Posterior vena cava (tissue), 2 donors: ENCODE measurements around the gene WRAP53. TPM values are rescaled to one million over a fixed set of nuclear protein-coding genes. Genes with fewer than 3 reads are reported as not detected.

Experiments used
- DNase-seq: peaks from one replicate; pipeline ENCODE4 v3.0.0-alpha.2; 2020; ENCODE audit warnings: low spot score
- intact Hi-C, 2 donors: fragments of 100-400 bp; cut with DNase I; formaldehyde crosslinking; loops; one replicate each; pipeline versions ENCODE4 v1.14.1 to v1.14.2; 2022 to 2023
- total RNA-seq, 2 donors: library from RNA; stranded (reverse); fragmentation: NEBNext Ultra II Directional; extraction: Animal tissue kit (Norgen Biotek cat#: 25700); gene quantifications; one replicate each; pipeline ENCODE4 v1.2.1, GENCODE V29; 2021
- donor health status: DM: yes; HTN: yes; CAD: no.
- donor health status: DM: yes; HTN: yes; CAD: no.

WRAP53 gene
- total RNA-seq, 2 donors from 2014 or later = 4.8 to 5.0 TPM

DNA sequence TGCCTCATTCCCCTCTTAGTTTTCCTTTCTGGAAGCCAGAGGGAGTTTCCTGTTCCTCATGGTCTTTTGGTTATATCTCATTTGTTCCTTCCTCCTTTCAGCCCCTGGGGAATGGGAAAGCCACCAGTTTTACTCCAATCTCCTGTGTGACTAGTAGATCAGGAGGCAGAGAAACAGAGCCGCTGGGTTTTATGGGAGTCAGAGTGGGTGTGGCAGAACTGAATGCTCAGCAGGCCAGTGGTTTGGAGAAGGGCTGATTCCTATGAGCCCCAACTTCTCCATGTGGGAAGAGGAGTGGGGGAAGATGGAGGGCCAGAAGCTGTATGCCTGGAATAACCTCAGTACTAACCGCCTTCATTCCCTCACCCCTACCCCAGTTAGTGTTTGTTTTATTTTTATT lies 33.3 kb downstream of the WRAP53 start:
- intact Hi-C loops = no loop called here
- DNase-seq = peak; percentile 15

DNA sequence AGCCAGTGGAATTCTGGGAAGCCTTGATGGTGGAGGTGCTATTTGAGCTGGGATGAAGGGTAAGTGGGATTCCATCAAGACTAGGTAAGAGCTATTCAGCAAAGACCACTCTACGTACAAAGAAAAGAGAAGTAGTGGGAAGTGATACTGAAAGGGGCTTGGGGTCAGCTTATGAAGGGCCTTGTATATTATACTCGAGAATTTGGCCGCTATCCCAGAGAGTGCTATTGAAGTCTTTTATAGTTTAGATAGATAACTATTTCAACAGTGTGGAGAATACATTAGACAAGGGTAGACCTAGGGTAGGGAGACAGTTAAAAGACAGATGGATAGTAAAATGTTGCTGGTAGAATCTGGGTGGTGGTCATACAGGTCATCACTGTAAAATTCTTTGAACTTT lies 39.6 kb downstream of the WRAP53 start:
- intact Hi-C loops = no loop called here
- DNase-seq = no peak

DNA sequence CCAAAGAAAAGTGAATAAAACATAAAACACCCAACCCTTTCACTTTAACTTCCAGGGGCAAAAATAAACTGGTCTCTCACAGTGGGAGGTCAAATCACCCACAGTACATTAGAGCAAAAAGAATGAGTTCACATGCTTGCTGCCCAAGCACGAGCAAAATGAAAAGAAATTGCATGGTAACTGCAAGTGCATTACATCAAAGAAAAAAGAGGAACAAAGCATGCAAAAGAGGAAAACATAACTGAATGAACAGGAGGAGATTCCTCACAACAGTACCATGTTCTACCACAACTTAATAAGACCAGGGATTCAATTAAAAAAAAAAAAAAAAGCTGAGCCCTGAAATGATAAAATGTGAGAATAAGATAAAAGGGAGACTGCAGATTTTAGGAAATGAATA lies 41.5 kb downstream of the WRAP53 start:
- no peak for DNase-seq
- intact Hi-C loops = loop anchor here in 1 of 2 donors (5.0 to 10.0 kb wide), 3 partner anchors 265 to 1985 kb away; partner anchors contain the start of gene SLC2A4

DNA sequence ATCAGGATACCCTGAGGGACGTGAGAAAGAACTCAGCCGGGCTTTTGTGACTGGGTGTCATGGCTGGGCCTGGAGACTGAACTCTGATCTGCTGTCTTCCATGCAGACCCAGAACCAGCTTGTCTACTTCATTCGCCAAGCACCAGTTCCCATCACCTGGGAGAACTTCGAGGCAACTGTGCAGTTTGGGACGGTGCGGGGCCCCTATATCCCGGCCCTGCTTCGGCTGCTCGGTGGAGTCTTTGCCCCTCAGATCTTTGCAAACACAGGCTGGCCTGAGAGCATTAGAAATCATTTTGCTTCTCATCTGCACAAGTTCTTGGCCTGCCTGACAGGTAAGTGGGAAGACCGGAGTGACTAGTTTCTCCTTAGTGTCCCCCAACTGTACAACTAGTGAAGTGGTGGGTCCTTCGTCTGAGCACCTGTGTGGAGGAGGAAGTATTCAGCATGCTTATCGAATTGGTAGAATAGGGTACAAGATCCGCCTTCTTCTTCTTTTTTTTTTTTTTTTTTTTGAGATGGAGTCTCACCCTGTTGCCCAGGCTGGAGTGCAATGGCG lies 44.8 kb downstream of the WRAP53 start:
- intact Hi-C loops = loop anchor here in 1 of 2 donors (5.0 to 10.0 kb wide), 3 partner anchors 262 to 1988 kb away; partner anchors contain the start of gene SLC2A4
- peak; percentile 42 for DNase-seq

DNA sequence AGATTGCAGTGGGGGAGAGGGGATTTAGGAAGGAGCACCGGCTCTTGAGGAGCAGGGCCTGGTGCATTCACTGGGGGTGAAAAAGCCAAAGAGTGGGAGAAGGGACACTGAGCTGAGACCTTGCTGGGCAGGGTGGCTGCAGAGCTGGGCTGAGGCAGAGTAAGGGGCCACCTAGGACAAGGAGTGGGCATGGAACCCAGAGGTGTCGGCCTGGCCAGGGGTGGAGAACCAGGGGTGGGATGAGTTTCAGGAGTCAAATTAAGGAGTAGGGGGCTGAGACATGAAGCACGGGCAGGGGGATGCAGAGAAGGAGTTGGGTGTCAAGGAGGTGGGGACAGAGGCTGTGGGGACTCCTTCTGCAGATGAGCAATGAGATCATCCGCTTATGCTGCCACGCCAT lies 49.3 kb downstream of the WRAP53 start:
- intact Hi-C loops = loop anchor here in 1 of 2 donors (10.0 kb wide), 2 partner anchors 257 to 1993 kb away; no protein-coding TSS in a partner anchor

DNA sequence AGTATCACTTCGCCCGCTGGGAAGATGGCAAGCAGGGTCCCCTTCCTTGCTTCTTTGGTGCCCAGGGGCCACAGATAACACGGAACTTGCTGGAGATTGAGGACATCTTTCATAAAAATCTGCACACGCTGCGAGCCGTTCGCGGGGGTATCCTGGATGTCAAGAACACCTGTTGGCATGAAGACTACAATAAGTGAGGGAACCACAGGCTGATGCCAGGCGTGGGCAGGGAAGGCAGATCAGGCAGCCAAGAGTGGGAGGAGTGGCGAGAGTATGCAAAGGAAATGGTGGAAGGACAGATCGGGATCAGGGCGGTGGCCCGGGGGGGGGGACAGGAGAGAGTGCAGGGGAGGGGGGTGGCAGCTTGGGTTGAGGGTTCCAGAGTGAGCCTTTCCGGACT lies 51.5 kb downstream of the WRAP53 start:
- DNase-seq = peak; percentile 52
- intact Hi-C loops = loop anchor here (10.0 kb wide), 4 partner anchors 85 to 1995 kb away; partner anchors contain the start of genes CYB5D1 (in 1 of the 2), NAA38 (in 1 of the 2) and TMEM88 (in 1 of the 2)

More for the DNA sequence above, 49.3 kb downstream of the WRAP53 start:
- DNase-seq = peak; percentile 19

DNA sequence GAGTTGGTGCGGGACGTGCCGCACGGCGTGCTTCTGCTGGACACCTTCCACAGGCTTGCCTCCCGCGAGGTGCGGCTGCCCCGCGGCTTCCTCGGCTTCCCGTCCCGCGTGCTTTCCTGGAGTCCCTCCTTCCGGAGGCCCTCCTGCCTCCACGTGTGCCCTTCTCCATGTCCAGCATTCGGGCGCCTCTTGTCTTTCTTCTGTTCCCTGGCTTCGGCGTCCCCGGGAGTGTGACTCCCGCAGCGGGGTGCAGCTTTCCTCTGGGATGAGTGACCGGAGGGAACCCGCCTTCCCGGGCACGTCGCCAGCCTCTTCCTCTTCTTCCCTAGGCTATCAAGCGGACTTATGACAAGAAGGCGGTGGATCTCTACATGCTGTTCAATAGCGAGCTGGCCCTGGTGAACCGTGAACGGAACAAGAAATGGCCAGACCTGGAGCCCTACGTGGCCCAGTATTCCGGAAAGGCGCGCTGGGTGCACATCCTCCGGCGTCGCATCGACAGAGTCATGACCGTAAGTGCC lies 52.3 kb downstream of the WRAP53 start:
- intact Hi-C loops = loop anchor here in 1 of 2 donors (10.0 kb wide), 2 partner anchors 84 to 114 kb away; partner anchors contain the start of genes CYB5D1, NAA38 and TMEM88
- peak; percentile 78 for DNase-seq

DNA sequence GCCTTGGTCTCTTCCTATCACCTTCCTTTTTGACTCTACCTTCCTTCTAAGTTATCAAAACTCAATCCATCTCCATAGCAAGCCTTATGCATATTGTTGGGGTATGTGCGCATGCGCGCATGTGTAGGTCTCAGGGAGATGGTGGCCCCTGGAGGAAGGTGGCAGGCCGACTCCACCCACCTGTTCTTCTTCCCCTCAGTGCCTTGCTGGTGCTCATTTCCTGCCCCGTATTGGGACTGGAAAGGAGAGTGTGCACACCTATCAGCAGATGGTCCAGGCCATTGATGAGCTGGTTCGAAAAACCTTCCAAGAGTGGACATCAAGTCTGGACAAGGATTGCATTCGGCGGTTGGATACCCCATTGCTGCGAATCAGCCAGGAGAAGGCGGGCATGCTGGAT lies 54.5 kb downstream of the WRAP53 start:
- intact Hi-C loops = loop anchor here in 1 of 2 donors (10.0 kb wide), 2 partner anchors 82 to 112 kb away; partner anchors contain the start of genes CYB5D1, NAA38 and TMEM88

DNA sequence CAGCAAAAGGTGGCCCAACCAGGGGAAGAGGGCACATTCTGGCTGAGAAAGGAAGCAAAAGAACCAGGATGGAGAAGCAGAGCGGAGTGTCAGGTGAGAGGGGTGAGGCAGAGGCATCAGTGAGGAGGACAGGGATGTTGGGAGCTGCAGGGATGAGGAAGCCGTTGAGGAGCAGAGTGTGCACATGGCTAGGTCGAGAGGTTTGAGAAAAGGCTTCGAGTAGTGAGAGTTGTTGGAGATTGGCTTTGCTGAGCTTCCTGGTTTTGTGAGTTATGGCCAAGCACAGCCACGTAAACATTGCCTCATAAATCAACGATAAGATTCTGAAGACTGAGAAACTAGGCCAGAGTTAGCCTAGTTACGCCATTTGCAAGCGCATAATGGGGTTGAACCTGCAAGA lies 56.1 kb downstream of the WRAP53 start:
- intact Hi-C loops = loop anchor here in 1 of 2 donors (10.0 kb wide), 2 partner anchors 80 to 110 kb away; partner anchors contain the start of genes CYB5D1, NAA38 and TMEM88
- peak; percentile 20 for DNase-seq

More for the DNA sequence above, 54.5 kb downstream of the WRAP53 start:
- DNase-seq = peak; percentile 52

DNA sequence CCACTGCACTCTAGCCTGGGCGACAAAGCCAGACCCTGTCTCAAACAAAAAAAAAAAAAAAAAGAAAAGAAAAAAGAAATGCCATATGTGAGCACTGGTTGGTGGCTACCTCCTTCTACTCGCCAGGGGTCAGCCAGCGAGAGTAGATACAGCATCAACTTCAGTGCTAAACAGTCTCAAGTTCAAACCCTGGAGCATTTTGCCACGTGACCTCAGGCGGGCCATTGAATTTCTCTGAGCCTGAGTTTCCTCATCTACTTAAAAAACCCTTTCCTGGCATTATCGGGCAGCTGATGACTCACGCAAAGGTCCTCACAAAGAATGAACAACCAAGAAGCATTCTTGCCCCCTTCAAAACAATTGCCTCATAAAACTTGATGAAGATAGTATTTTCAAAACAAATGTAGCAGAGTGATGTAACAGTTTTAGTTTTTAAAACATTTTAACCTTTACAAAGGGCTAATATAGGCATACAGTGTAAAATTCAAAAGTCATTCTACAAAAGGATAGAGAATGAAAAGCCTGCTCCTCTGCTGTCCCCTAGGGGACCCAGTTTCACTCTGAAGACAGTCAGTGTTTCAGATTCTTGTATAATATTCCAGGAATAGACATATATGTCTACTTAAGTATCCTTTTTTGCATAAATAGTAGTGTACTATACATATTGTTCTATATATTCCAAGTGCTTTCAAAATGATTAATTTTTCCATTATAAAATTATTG lies 57.6 kb downstream of the WRAP53 start:
- DNase-seq = peak; percentile 82
- intact Hi-C loops = loop anchor here in 1 of 2 donors (10.0 kb wide), 2 partner anchors 79 to 109 kb away; partner anchors contain the start of genes CYB5D1, NAA38 and TMEM88

DNA sequence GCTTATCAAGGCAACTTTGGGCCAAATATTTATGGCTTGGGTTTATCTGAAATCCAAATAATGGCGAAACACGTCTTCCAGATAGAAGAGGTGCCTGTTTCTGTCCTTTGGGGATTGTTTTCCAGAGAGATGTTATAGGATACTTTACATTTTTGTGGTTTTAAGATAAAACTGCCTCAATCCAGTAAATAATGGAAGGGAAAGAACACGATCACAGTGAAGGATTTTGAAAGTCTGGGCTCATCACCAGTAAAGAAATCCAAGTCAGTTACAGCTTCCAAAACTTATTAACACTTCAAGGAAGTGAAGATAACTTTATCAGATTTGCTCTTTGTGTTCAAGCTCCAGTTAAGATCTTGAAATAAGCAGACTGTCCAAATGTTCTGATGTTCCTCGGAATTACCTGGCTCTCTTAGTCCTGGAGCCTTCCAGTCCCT lies 59.4 kb downstream of the WRAP53 start:
- intact Hi-C loops = loop anchor here in 1 of 2 donors (10.0 kb wide), 2 partner anchors 77 to 107 kb away; partner anchors contain the start of genes CYB5D1, NAA38 and TMEM88
- no peak for DNase-seq

DNA sequence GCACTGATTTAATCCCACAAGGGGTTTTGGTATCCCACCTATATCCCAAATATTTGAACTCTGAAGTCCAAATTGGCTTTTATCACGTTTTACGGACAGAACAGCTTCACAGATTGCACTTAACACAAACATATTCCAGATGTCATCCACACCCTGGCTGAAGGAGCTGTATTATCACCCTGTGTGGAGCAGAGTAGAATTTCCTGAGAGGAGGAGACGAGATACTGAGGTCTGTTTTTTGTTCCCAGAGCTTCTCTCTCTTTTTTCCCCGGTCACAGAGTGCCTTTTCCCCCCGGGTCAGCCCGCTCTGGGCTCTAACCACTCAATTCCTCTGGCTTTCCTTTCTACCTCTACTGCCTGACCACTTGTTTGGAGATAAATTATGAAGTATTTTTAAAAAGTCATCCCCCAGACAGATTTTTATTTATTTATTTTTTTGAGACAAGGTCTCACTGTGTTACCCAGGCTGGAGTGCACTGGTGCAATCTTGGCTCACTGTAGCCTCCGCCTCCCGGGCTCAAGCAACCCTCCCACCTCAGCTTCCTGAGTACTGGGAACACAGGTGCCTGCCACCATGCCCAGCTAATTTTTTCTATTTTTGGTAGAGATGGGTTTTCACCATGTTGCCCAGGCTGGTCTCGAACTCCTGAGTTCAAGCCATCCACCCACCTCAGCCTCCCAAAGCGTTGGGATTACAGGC lies 59.9 kb downstream of the WRAP53 start:
- intact Hi-C loops = loop anchor here in 1 of 2 donors (10.0 kb wide), 2 partner anchors 77 to 107 kb away; partner anchors contain the start of genes CYB5D1, NAA38 and TMEM88
- no peak for DNase-seq

DNA sequence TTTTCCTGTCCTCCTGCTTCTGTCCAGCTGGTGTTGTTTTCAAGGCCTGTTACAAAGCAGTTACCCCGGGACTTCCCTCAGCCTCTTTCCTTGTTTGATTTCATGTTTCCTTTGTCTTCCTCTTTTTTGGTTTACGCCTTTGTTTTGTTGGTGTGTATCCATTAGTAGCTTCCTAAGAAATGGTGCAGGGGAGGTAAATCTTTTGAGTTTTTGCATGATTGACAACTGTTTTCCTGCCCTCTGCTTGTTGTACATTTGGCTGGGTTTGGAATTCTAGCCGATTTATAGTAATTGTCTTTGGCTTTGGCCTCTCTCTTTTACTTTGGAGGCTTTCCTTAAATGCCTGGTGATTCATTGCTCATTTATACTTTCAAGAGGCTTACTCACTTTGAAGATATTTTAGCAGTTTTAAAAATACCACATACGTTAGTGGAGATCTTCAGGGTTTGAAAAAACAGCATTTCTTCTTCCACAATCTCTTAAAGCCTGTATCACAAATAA lies 62.1 kb downstream of the WRAP53 start:
- intact Hi-C loops = no loop called here

More for the DNA sequence above, 62.1 kb downstream of the WRAP53 start:
- no peak for DNase-seq

Other genes starting within 250 kb of the WRAP53 start
- gene FGF11, start 249.0 kb upstream of the WRAP53 start, total RNA-seq = 1 to 10 TPM; 2.7 to 3.8 TPM
- gene CHRNB1, start 243.4 kb upstream of the WRAP53 start, total RNA-seq = 10 to 100 TPM in 1 of 2 donors, 1 to 10 TPM in 1; 7.8 to 10.5 TPM
- 10 to 100 TPM; 67.3 to 67.9 TPM for gene ZBTB4, start 208.8 kb upstream of the WRAP53 start, total RNA-seq
- gene SLC35G6, start 207.0 kb upstream of the WRAP53 start, total RNA-seq = not detected
- 10 to 100 TPM; 65.5 to 70.0 TPM for gene POLR2A, start 204.1 kb upstream of the WRAP53 start, total RNA-seq
- 10 to 100 TPM; 52.0 to 65.1 TPM for gene TNFSF12, start 139.4 kb upstream of the WRAP53 start, total RNA-seq
- 10 to 100 TPM; 15.5 to 33.3 TPM for gene TNFSF13, start 129.7 kb upstream of the WRAP53 start, total RNA-seq
- gene SENP3, start 126.6 kb upstream of the WRAP53 start, total RNA-seq = 10 to 100 TPM; 36.2 to 48.2 TPM
- 100 to 1,000 TPM; 111 to 158 TPM for gene CD68, start 108.8 kb upstream of the WRAP53 start, total RNA-seq
- gene MPDU1, start 104.6 kb upstream of the WRAP53 start, total RNA-seq = 10 to 100 TPM; 24.7 to 31.2 TPM
- gene SOX15, start 98.4 kb upstream of the WRAP53 start, total RNA-seq = 1 to 10 TPM; 2.1 to 2.5 TPM
- 10 to 100 TPM; 25.4 to 31.6 TPM for gene FXR2, start 73.6 kb upstream of the WRAP53 start, total RNA-seq
- 10 to 100 TPM; 40.7 to 63.3 TPM for gene SAT2, start 60.7 kb upstream of the WRAP53 start, total RNA-seq
- under 1 TPM in 1 of 2 donors, not detected in 1; 0.43 TPM for gene SHBG, start 58.3 kb upstream of the WRAP53 start, total RNA-seq
- gene ATP1B2, start 37.6 kb upstream of the WRAP53 start, total RNA-seq = 1 to 10 TPM; 2.2 to 2.6 TPM
- gene TP53, start 987 bp upstream of the WRAP53 start, total RNA-seq = 10 to 100 TPM; 30.6 to 37.3 TPM
- under 1 TPM; 0.19 to 0.42 TPM for gene EFNB3, start 16.7 kb downstream of the WRAP53 start, total RNA-seq
- 1 to 10 TPM in 1 of 2 donors, under 1 TPM in 1; 0.19 to 1.3 TPM for gene DNAH2, start 29.3 kb downstream of the WRAP53 start, total RNA-seq
- 10 to 100 TPM; 21.0 to 29.0 TPM for gene KDM6B, start 145.7 kb downstream of the WRAP53 start, total RNA-seq
- 10 to 100 TPM; 17.5 to 26.1 TPM for gene TMEM88, start 166.6 kb downstream of the WRAP53 start, total RNA-seq
- 10 to 100 TPM; 65.2 to 79.7 TPM for gene NAA38, start 169.1 kb downstream of the WRAP53 start, total RNA-seq
- 1 to 10 TPM; 8.9 TPM for gene CYB5D1, start 169.5 kb downstream of the WRAP53 start, total RNA-seq
- gene CHD3, start 200.3 kb downstream of the WRAP53 start, total RNA-seq = 100 to 1,000 TPM in 1 of 2 donors, 10 to 100 TPM in 1; 67.4 to 105 TPM
- 1 to 10 TPM; 1.1 to 1.5 TPM for gene RNF227, start 227.8 kb downstream of the WRAP53 start, total RNA-seq
- 1 to 10 TPM; 1.2 to 2.2 TPM for gene KCNAB3, start 241.4 kb downstream of the WRAP53 start, total RNA-seq
- gene TRAPPC1, start 243.5 kb downstream of the WRAP53 start, total RNA-seq = 10 to 100 TPM; 53.7 to 72.7 TPM
- 10 to 100 TPM; 14.7 to 15.2 TPM for gene CNTROB, start 243.7 kb downstream of the WRAP53 start, total RNA-seq